ENCODE measurements around the gene ADAMTS16. TPM values are rescaled to one million over a fixed set of nuclear protein-coding genes. Genes with fewer than 3 reads are reported as not detected.
A peak's percentile ranks its signal among the peaks of the same experiment; 100 is the strongest.

Gene ADAMTS16
- total RNA-seq, 6 experiments from 2014 or later: 0.26 to 0.70 (median 0.50) TPM; not detected in 1

DNA sequence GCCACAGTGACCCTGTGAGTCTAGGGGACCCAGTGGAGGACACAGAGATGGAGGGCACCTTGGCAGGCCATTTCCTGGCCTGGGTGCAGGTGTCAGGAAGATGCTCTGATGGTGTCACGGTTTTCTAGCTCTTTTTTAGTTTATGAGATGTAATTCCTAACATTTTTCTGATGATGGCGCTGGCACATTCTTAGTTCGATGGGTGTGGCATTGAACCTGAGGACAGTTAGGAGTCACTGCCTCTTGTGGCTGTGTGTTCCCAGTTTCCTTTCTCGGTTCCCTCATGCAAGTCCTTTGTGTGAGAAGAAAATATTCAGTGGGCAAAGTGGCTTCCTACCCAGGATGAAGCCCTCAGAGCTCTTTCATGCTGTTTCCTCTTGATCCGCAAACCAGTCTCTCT is 152.9 kb downstream of the ADAMTS16 start:
- Mint-ChIP-seq H3K36me3 (ENCODE audit: low read depth) (no peaks in the 10 kb centered on the region), H3K4me1 (ENCODE audit: low read depth) (peaks cover 27% of the 10 kb centered on the region), H3K27me3 (ENCODE audit: insufficient read depth) (peaks cover 8% of the 10 kb centered on the region), H3K9me3 (peaks cover 4% of the 10 kb centered on the region; the same call in 1 of the 2 replicates), H3K4me3 (no peak overlapping the region), H3K27ac (no peak overlapping the region)
- TF ChIP-seq, protein P1, sequence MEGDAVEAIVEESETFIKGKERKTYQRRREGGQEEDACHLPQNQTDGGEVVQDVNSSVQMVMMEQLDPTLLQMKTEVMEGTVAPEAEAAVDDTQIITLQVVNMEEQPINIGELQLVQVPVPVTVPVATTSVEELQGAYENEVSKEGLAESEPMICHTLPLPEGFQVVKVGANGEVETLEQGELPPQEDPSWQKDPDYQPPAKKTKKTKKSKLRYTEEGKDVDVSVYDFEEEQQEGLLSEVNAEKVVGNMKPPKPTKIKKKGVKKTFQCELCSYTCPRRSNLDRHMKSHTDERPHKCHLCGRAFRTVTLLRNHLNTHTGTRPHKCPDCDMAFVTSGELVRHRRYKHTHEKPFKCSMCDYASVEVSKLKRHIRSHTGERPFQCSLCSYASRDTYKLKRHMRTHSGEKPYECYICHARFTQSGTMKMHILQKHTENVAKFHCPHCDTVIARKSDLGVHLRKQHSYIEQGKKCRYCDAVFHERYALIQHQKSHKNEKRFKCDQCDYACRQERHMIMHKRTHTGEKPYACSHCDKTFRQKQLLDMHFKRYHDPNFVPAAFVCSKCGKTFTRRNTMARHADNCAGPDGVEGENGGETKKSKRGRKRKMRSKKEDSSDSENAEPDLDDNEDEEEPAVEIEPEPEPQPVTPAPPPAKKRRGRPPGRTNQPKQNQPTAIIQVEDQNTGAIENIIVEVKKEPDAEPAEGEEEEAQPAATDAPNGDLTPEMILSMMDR (IDR thresholded peaks at IDR 0.05): peak; percentile 26; the same call in 1 of the 2 replicates
- DNase-seq: no peak

DNA sequence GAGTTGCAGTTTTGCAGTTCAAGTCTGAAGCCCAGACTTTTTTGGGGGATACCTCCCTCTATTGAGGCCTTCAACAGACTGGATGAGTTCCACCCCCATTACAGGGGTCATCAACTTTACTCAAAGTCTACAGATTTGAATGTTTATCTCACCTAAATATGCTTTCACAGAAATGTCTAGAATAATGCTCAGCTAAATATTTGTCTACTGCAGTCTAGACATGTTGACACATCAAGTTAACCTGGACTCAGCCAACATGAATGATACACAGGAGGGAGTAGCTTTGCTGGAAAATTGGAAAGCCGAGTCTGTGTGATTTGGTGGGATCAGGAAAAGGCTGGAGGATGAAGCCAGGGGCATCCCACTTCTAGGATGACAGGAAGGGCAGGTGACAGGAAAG is 154.3 kb downstream of the ADAMTS16 start:
- H3K4me3 Mint-ChIP-seq: no peak overlapping the region
- no peaks in the 10 kb centered on the region for H3K36me3 Mint-ChIP-seq (ENCODE audit: low read depth)
- DNase-seq: no peak
- H3K27me3 Mint-ChIP-seq (ENCODE audit: insufficient read depth): peaks cover 8% of the 10 kb centered on the region
- H3K27ac Mint-ChIP-seq: no peak overlapping the region
- H3K9me3 Mint-ChIP-seq: peaks cover 4% of the 10 kb centered on the region; the same call in 1 of the 2 replicates
- TF ChIP-seq, protein P1 (IDR thresholded peaks at IDR 0.05): no peak
- H3K4me1 Mint-ChIP-seq (ENCODE audit: low read depth): peaks cover 13% of the 10 kb centered on the region

DNA sequence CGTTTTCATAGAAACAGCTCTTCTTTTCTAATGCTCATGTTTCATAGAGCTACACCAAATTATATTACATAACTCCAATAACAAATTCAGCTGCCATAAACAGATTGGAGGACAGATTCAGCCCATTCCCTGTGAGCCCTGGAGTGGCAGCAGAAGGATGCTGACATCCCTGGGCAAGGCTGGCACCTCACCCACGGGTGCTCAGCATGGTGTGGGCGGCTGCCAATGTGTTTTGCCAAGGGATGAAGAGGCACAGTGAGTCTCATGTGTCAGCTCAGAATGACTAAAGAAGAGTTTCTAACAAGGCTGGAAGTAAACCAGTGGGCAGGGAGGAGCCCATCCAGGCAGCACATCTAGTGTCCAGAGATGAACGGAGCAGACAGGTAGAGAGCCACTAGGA is 155.2 kb downstream of the ADAMTS16 start:
- H3K4me1 Mint-ChIP-seq (ENCODE audit: low read depth): peaks cover 9% of the 10 kb centered on the region
- H3K9me3 Mint-ChIP-seq: peaks cover 4% of the 10 kb centered on the region; the same call in 1 of the 2 replicates
- H3K27ac Mint-ChIP-seq: no peak overlapping the region
- H3K4me3 Mint-ChIP-seq: no peak overlapping the region
- TF ChIP-seq, protein P1 (IDR thresholded peaks at IDR 0.05): no peak
- peaks cover 12% of the 10 kb centered on the region for H3K27me3 Mint-ChIP-seq (ENCODE audit: insufficient read depth)
- no peaks in the 10 kb centered on the region for H3K36me3 Mint-ChIP-seq (ENCODE audit: low read depth)
- no peak for DNase-seq

DNA sequence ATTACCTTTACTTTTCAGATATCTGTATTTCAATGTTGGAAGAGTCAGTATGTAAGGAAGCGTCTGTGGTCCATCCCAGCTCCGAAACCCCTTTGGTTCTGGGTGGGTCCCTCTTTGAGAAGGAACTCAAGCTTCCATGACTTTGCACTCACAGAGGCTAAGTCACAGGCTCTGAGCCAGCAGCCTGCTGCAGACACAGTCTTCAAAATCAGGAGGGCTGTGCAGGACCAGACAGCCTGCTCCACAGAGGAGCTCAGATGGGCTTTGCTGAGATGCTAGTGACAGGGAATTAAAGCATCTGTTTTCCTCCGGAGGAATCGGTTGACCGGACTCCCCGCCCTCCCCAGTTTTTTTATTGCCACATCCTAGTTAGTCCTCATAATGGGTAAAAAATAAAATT is 155.9 kb downstream of the ADAMTS16 start:
- Mint-ChIP-seq H3K36me3 (ENCODE audit: low read depth) (no peaks in the 10 kb centered on the region), H3K27me3 (ENCODE audit: insufficient read depth) (peaks cover 12% of the 10 kb centered on the region), H3K27ac (no peak overlapping the region), H3K4me3 (no peak overlapping the region), H3K4me1 (ENCODE audit: low read depth) (peaks cover 3% of the 10 kb centered on the region), H3K9me3 (peaks cover 4% of the 10 kb centered on the region; the same call in 1 of the 2 replicates)
- TF ChIP-seq, protein P1 (IDR thresholded peaks at IDR 0.05): no peak
- no peak for DNase-seq

DNA sequence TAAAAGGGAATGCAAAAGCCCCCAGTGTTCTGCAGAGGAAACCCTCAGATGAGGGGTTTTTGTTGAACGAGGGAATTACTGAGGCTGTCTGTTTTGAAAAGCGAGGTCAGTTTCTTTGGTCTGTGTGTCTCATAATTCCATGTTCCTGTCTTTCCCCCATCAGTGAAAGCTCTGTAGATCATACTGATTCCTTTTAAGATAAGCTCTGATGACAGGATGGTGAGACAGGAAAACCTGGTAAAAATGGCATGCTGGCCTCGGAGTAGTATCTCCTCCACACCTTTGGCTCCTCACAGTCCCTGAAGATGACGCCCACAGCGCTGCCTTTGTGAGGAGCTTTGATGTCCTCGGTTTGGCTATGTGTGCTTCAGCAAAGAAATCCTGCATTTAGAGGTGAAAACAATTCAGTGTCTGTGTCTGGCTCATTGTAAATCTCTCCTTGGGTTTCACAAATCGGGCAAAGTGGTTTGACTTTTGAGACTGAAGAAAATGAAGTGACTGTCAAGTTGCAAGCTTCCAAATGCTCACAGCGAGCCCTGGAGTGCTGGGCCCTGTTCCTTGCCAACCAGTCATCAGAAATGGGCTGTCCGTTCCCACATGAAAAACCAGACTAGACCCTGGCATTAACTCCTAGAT is 157.4 kb downstream of the ADAMTS16 start:
- no peaks in the 10 kb centered on the region for H3K4me1 Mint-ChIP-seq (ENCODE audit: low read depth)
- peaks cover 12% of the 10 kb centered on the region for H3K27me3 Mint-ChIP-seq (ENCODE audit: insufficient read depth)

More for the DNA sequence above, 157.4 kb downstream of the ADAMTS16 start:
- DNase-seq: no peak
- no peaks in the 10 kb centered on the region for H3K36me3 Mint-ChIP-seq (ENCODE audit: low read depth)
- H3K27ac Mint-ChIP-seq: no peak overlapping the region
- TF ChIP-seq, protein P1 (IDR thresholded peaks at IDR 0.05): no peak
- no peak overlapping the region for H3K4me3 Mint-ChIP-seq
- H3K9me3 Mint-ChIP-seq: peaks cover 10% of the 10 kb centered on the region; the same call in 1 of the 2 replicates
